ENCODE measurements around the gene DDB1. TPM values are rescaled to one million over a fixed set of nuclear protein-coding genes. Genes with fewer than 3 reads are reported as not detected.

DDB1 gene
- total and polyA plus RNA-seq, 9 of the 15 experiments (the other 6 are each of a cell fraction or from before 2014, with no cell fraction given) = 172 to 361 (median 266) TPM

DNA sequence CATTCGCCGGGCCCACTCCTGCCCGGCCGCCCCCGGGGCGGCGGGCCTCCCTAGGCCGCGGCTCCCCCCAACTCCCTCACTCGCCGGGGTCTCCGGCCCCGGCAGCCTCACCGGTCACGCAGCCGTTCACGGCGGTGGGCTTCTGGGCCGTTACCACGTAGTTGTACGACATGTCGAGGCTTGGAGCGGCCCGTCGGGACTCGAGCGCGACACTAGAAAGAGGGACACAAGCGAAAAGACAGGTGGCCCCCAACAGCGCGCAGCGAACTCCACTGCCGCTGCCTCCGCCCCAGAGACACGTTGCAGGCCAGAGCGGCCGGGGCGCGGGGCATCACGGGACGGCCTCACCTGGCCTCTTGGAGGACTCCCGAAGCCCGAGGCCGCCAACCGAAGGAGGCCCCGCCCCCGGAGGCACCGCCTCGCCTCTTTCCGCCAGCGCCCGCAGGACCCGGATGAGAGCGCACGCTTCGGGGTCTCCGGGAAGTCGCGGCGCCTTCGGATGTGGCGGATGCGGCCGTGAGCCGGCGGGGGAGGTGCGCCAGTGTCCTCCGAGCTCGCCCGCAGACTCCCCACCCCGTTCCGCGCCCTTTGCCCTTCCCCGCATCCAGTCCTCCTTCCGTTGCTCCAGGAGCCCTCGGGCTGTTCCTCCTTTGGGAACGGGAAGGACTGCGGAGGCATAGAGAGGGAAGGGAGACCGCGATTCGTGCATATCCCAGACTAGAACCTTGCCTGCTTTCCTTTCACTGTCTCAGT, at the start of gene DDB1, which contains the start of gene TKFC (continued):
- TF ChIP-seq, protein P1, sequence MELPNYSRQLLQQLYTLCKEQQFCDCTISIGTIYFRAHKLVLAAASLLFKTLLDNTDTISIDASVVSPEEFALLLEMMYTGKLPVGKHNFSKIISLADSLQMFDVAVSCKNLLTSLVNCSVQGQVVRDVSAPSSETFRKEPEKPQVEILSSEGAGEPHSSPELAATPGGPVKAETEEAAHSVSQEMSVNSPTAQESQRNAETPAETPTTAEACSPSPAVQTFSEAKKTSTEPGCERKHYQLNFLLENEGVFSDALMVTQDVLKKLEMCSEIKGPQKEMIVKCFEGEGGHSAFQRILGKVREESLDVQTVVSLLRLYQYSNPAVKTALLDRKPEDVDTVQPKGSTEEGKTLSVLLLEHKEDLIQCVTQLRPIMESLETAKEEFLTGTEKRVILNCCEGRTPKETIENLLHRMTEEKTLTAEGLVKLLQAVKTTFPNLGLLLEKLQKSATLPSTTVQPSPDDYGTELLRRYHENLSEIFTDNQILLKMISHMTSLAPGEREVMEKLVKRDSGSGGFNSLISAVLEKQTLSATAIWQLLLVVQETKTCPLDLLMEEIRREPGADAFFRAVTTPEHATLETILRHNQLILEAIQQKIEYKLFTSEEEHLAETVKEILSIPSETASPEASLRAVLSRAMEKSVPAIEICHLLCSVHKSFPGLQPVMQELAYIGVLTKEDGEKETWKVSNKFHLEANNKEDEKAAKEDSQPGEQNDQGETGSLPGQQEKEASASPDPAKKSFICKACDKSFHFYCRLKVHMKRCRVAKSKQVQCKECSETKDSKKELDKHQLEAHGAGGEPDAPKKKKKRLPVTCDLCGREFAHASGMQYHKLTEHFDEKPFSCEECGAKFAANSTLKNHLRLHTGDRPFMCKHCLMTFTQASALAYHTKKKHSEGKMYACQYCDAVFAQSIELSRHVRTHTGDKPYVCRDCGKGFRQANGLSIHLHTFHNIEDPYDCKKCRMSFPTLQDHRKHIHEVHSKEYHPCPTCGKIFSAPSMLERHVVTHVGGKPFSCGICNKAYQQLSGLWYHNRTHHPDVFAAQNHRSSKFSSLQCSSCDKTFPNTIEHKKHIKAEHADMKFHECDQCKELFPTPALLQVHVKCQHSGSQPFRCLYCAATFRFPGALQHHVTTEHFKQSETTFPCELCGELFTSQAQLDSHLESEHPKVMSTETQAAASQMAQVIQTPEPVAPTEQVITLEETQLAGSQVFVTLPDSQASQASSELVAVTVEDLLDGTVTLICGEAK (IDR thresholded peaks at IDR 0.05) = no peak
- TF ChIP-seq, protein P1 (CRISPR knock-in tag; IDR thresholded peaks at IDR 0.05) = no peak
- no peak for TF ChIP-seq ZC3H4 (CRISPR knock-in tag; IDR thresholded peaks at IDR 0.05; ENCODE audit: borderline replicate concordance)
- TF ChIP-seq PHB (CRISPR knock-in tag; IDR thresholded peaks at IDR 0.05) = no peak
- TF ChIP-seq, protein P2, sequence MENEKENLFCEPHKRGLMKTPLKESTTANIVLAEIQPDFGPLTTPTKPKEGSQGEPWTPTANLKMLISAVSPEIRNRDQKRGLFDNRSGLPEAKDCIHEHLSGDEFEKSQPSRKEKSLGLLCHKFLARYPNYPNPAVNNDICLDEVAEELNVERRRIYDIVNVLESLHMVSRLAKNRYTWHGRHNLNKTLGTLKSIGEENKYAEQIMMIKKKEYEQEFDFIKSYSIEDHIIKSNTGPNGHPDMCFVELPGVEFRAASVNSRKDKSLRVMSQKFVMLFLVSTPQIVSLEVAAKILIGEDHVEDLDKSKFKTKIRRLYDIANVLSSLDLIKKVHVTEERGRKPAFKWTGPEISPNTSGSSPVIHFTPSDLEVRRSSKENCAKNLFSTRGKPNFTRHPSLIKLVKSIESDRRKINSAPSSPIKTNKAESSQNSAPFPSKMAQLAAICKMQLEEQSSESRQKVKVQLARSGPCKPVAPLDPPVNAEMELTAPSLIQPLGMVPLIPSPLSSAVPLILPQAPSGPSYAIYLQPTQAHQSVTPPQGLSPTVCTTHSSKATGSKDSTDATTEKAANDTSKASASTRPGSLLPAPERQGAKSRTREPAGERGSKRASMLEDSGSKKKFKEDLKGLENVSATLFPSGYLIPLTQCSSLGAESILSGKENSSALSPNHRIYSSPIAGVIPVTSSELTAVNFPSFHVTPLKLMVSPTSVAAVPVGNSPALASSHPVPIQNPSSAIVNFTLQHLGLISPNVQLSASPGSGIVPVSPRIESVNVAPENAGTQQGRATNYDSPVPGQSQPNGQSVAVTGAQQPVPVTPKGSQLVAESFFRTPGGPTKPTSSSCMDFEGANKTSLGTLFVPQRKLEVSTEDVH (IDR thresholded peaks at IDR 0.05; ENCODE audit: low read depth, partially characterized antibody) = peak; percentile 19
- TF ChIP-seq, protein P3, sequence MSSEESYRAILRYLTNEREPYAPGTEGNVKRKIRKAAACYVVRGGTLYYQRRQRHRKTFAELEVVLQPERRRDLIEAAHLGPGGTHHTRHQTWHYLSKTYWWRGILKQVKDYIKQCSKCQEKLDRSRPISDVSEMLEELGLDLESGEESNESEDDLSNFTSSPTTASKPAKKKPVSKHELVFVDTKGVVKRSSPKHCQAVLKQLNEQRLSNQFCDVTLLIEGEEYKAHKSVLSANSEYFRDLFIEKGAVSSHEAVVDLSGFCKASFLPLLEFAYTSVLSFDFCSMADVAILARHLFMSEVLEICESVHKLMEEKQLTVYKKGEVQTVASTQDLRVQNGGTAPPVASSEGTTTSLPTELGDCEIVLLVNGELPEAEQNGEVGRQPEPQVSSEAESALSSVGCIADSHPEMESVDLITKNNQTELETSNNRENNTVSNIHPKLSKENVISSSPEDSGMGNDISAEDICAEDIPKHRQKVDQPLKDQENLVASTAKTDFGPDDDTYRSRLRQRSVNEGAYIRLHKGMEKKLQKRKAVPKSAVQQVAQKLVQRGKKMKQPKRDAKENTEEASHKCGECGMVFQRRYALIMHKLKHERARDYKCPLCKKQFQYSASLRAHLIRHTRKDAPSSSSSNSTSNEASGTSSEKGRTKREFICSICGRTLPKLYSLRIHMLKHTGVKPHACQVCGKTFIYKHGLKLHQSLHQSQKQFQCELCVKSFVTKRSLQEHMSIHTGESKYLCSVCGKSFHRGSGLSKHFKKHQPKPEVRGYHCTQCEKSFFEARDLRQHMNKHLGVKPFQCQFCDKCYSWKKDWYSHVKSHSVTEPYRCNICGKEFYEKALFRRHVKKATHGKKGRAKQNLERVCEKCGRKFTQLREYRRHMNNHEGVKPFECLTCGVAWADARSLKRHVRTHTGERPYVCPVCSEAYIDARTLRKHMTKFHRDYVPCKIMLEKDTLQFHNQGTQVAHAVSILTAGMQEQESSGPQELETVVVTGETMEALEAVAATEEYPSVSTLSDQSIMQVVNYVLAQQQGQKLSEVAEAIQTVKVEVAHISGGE (CRISPR knock-in tag; IDR thresholded peaks at IDR 0.05) = 0 out of 6 replicates have a peak, but pooled peaks of 1 of the 3 experiments have one; percentile 51
- no peak for TF ChIP-seq ZSCAN29 (IDR thresholded peaks at IDR 0.05)
- TF ChIP-seq ERF (CRISPR knock-in tag; IDR thresholded peaks at IDR 0.05) = 0 out of 2 replicates have a peak, but pooled peaks have one; percentile 23
